ENCODE data around the gene TNFAIP8L1. TPM values are rescaled to one million over a fixed set of nuclear protein-coding genes. Genes with fewer than 3 reads are reported as not detected.

TNFAIP8L1 gene
- total and polyA plus RNA-seq, 7 donors: 3.7 to 25.2 (median 18.9) TPM

DNA sequence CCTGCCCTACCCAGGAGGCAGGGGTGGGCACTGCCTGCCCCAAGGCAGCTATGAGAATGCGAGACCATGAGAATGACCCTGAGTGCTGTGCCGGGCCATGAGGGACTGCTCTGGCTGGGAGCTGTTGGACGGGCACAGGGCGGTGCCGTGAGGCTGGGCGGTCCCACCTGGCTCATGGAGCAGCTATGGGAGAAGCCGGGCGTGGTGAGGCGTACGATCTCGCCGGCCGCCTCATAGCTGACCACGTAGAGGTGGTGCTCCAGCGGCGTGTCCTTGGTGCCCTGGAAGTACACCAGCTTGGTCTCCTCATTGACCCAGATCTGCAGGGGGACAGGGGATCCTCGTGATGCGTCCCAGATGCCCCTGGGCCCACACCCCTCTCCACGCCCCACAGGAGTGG is 50.1 kb downstream of the TNFAIP8L1 start:
- 93 to 95% methylated on average over 19 of the region's 19 CpGs for WGBS, 2 donors
- no peaks in the 10 kb centered on the region for H3K9me3 ChIP-seq
- H3K27ac ChIP-seq: no peak overlapping the region
- H3K4me1 ChIP-seq: no peaks in the 10 kb centered on the region
- H3K36me3 ChIP-seq: peaks cover 35 to 97% (median 84%) of the 10 kb centered on the region in 4 donors
- no peak overlapping the region for H3K4me3 ChIP-seq
- DNase-seq: no peak
- intact Hi-C loops (cut with DNase I): no loop called here
- no peaks in the 10 kb centered on the region for H3K27me3 ChIP-seq
- TF ChIP-seq POLR2AphosphoS5 (IDR thresholded peaks at IDR 0.05) (no peak), POLR2A (IDR thresholded peaks at IDR 0.05) (no peak)

DNA sequence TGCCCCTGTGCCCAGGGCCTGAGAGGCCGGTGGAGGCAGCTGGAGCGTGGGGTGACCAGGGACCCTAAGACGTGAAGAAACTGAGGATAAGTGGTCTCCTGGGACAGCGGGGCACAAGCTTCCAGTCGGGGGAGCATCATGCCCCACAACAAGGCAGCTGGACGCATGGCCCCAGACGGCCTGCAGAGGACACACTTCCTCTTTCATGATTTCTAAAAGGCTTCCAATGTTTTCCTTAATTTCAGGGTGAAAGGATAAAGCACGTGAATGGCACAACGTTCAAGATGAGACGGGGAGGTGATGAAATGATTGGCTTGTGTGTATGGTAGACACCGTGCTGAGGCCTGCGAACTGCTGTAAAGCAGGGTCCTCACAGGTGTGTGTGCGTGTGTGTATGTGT is 51.0 kb downstream of the TNFAIP8L1 start:
- intact Hi-C loops (cut with DNase I): no loop called here
- no peak for TF ChIP-seq EP300 (IDR thresholded peaks at IDR 0.05)
- no peak for TF ChIP-seq POLR2A (IDR thresholded peaks at IDR 0.05)
- TF ChIP-seq, protein P1, sequence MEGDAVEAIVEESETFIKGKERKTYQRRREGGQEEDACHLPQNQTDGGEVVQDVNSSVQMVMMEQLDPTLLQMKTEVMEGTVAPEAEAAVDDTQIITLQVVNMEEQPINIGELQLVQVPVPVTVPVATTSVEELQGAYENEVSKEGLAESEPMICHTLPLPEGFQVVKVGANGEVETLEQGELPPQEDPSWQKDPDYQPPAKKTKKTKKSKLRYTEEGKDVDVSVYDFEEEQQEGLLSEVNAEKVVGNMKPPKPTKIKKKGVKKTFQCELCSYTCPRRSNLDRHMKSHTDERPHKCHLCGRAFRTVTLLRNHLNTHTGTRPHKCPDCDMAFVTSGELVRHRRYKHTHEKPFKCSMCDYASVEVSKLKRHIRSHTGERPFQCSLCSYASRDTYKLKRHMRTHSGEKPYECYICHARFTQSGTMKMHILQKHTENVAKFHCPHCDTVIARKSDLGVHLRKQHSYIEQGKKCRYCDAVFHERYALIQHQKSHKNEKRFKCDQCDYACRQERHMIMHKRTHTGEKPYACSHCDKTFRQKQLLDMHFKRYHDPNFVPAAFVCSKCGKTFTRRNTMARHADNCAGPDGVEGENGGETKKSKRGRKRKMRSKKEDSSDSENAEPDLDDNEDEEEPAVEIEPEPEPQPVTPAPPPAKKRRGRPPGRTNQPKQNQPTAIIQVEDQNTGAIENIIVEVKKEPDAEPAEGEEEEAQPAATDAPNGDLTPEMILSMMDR (IDR thresholded peaks at IDR 0.05): no peak
- TF ChIP-seq POLR2AphosphoS5 (IDR thresholded peaks at IDR 0.05): no peak
- 85 to 87% methylated on average over 13 of the region's 13 CpGs for WGBS, 2 donors
- no peak overlapping the region for H3K4me3 ChIP-seq
- H3K27ac ChIP-seq: no peak overlapping the region
- H3K27me3 ChIP-seq: no peaks in the 10 kb centered on the region
- no peaks in the 10 kb centered on the region for H3K9me3 ChIP-seq
- H3K36me3 ChIP-seq: peaks cover 40 to 97% (median 84%) of the 10 kb centered on the region in 4 donors
- no peaks in the 10 kb centered on the region for H3K4me1 ChIP-seq
- no peak for DNase-seq

DNA sequence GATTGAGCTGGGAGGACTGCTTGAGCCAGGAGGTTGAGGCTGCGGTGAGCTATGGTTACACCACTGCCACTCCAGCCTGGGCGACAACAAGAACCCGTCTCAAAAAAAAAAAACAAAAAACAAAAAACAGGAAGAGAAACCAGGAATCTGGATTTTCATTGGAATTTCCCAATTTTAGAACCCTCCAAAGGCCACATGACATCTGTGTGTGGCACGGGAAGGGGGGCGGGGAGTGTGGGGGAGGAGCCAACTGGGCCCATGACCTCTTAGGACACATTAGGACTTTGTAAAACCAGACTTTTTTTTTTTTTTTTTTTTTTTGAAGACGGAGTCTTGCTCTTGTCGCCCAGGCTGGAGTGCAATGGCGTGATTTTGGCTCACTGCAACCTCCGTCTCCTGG is 52.1 kb downstream of the TNFAIP8L1 start:
- H3K36me3 ChIP-seq: peaks cover 45 to 97% (median 86%) of the 10 kb centered on the region in 4 donors
- intact Hi-C loops (cut with DNase I): no loop called here
- H3K27ac ChIP-seq: no peak overlapping the region
- H3K9me3 ChIP-seq: no peaks in the 10 kb centered on the region
- H3K4me3 ChIP-seq: no peak overlapping the region
- WGBS, 2 donors: 88 to 94% methylated on average over 9 of the region's 9 CpGs
- no peaks in the 10 kb centered on the region for H3K27me3 ChIP-seq
- TF ChIP-seq, protein P1 (IDR thresholded peaks at IDR 0.05): no peak
- TF ChIP-seq POLR2A (IDR thresholded peaks at IDR 0.05): no peak
- TF ChIP-seq POLR2AphosphoS5 (IDR thresholded peaks at IDR 0.05): no peak
- no peak for TF ChIP-seq EP300 (IDR thresholded peaks at IDR 0.05)
- H3K4me1 ChIP-seq: peaks cover 0 to 2% (median 0%) of the 10 kb centered on the region in 4 donors
- no peak for DNase-seq

DNA sequence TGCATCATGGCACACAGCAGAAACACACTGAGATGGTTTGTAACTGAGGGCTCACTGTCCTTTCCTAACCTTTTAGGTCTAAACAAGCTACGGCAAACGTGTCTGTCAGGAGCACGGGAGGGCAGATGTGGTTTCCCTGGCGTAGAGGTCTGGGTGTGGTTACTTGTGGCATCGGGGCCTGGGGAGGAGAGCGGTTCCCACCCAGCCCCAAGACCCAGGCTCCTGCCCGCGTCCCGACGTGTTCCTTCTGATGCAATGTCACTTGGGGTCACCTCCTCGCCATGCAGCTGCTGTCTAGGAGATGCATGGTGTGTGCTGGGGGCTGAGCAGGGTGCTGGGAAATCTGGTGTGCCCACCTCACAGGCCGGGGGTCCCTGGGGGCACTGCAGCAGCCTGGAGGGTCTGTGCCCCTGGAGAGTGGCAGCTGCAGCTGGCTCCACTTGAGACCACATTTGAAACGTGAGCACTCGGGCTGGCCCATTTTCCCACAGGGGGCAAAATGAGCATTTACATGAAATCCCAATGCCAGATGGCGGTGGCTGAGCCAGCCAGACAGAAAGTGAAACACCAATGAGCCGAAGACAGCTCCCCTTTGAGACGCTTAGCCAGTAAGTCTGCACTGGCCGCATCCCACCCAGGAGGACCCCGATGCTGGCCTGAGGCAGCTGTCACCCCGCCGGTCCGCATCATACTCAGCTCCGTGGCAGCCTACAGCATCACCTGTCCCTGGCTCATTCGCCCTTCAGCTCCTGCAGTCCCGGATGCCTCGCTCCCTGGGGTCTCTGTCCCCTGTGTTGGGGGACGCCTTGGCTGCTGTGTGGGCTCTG is 53.1 kb downstream of the TNFAIP8L1 start:
- H3K27me3 ChIP-seq: no peaks in the 10 kb centered on the region
- TF ChIP-seq POLR2AphosphoS5 (IDR thresholded peaks at IDR 0.05) (no peak), EP300 (IDR thresholded peaks at IDR 0.05) (no peak), POLR2A (IDR thresholded peaks at IDR 0.05) (no peak)
- TF ChIP-seq, protein P1 (IDR thresholded peaks at IDR 0.05): no peak
- no peak for DNase-seq
- no peak overlapping the region for H3K27ac ChIP-seq
- WGBS, 2 donors: 87 to 93% methylated on average over 27 of the region's 27 CpGs
- H3K4me3 ChIP-seq: no peak overlapping the region
- H3K4me1 ChIP-seq: peaks cover 0 to 8% (median 0%) of the 10 kb centered on the region in 4 donors
- intact Hi-C loops (cut with DNase I): no loop called here
- H3K9me3 ChIP-seq: no peaks in the 10 kb centered on the region
- H3K36me3 ChIP-seq: peaks cover 45 to 97% (median 84%) of the 10 kb centered on the region in 4 donors

DNA sequence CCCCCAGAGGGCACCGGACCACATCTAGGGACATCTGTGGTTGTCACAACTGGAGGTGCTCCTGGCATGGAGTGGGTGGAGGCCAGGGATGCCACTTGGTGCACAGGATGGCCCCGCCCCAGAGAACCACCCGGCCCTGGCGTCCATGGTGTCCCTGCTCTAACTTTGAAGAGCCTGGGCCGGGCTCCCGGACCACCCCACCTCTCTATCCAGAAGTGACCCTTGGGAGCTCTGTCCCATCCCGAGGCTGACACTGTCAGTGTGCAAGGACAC is 53.7 kb downstream of the TNFAIP8L1 start:
- WGBS, 2 donors: 88 to 90% methylated on average over 7 of the region's 7 CpGs
- no peaks in the 10 kb centered on the region for H3K27me3 ChIP-seq
- intact Hi-C loops (cut with DNase I): no loop called here

More for the DNA sequence above, 53.7 kb downstream of the TNFAIP8L1 start:
- DNase-seq: no peak
- Histone ChIP-seq H3K4me1 (peaks cover 0 to 8% (median 0%) of the 10 kb centered on the region in 4 donors), H3K36me3 (peaks cover 45 to 97% (median 85%) of the 10 kb centered on the region in 4 donors), H3K27ac (no peak overlapping the region), H3K9me3 (no peaks in the 10 kb centered on the region), H3K4me3 (no peak overlapping the region)
- TF ChIP-seq EP300 (IDR thresholded peaks at IDR 0.05): no peak
- TF ChIP-seq, protein P1 (IDR thresholded peaks at IDR 0.05): no peak
